ACC112 (cell line): ENCODE measurements around the gene MAML3.

Experiments
- H2AFZ ChIP-seq: fragments of 200-600 bp; sonication (generic); one replicate; pipeline ENCODE4 v1.6.0; 2017; ENCODE audit warnings: antibody characterized with exemption, low read length; ENCODE audit not compliant: unreplicated experiment
- H3K27ac ChIP-seq: fragments of 200-600 bp; sonication (generic); 2 replicates; pipeline ENCODE4 v1.5.1; 2014; ENCODE audit warnings: low read depth, mild to moderate bottlenecking, antibody characterized with exemption, low read length, moderate library complexity
- H3K27me3 ChIP-seq: fragments of 200-600 bp; sonication (generic); 2 replicates; pipeline ENCODE4 v1.6.1; 2014; ENCODE audit warnings: mild to moderate bottlenecking, antibody characterized with exemption, low read length, moderate library complexity, mixed read lengths; ENCODE audit not compliant: insufficient read depth
- H3K36me3 ChIP-seq: fragments of 200-600 bp; sonication (generic); 2 replicates; pipeline ENCODE4 v1.6.1; 2016; ENCODE audit warnings: mild to moderate bottlenecking, antibody characterized with exemption, low read length, moderate library complexity, mixed read lengths; ENCODE audit not compliant: insufficient read depth
- H3K4me1 ChIP-seq: fragments of 200-600 bp; sonication (generic); one replicate; pipeline ENCODE4 v1.6.1; 2016; ENCODE audit warnings: low read length, mixed read lengths; ENCODE audit not compliant: insufficient read depth, unreplicated experiment, control insufficient read depth
- H3K4me3 ChIP-seq: fragments of 200-600 bp; sonication (generic); 2 replicates; pipeline ENCODE4 v1.5.1; 2014; ENCODE audit warnings: mild to moderate bottlenecking, low read depth, low read length
- H3K79me2 ChIP-seq: fragments of 200-600 bp; sonication (generic); one replicate; pipeline ENCODE4 v1.6.0; 2016; ENCODE audit warnings: low read length; ENCODE audit not compliant: control insufficient read depth, unreplicated experiment, insufficient read depth

The MAML3 gene

DNA sequence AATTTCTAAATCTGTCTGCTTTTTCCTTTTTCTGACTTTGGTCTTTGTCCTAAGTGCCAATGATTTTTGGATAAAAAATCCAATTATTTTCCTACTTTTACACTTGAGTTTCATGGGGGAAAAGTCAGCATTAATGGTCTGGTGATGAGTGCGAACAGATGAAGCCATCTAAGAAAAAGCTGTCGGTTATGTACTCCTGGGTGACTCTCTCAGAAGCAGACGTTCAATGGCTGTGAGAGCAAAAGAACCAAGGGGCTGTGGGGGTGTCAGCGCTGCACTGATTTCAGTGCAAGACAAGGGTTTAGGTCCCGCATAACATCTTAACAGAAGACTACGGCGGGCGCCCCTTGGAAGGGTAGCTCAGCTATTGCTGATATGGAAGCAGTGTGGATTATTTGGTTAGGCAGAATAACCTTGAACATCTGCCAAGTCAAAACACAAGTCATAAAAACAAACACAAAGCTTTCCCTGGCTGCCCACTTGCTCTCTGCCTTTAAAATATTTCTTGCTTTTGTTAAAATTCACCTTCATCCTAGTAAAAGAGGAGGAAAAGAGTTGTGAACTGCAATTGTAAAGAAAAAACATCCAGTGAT, 240.5 kb downstream of the MAML3 start:
- H3K27me3 ChIP-seq: no peaks in the 10 kb centered on the region
- H2AFZ ChIP-seq: peak overlapping the region; percentile 60
- no peaks in the 10 kb centered on the region for H3K36me3 ChIP-seq
- H3K79me2 ChIP-seq: no peaks in the 10 kb centered on the region
- peak overlapping the region; percentile 15 for H3K4me3 ChIP-seq
- H3K27ac ChIP-seq: peak overlapping the region; percentile 49
- H3K4me1 ChIP-seq: peaks cover 13% of the 10 kb centered on the region

DNA sequence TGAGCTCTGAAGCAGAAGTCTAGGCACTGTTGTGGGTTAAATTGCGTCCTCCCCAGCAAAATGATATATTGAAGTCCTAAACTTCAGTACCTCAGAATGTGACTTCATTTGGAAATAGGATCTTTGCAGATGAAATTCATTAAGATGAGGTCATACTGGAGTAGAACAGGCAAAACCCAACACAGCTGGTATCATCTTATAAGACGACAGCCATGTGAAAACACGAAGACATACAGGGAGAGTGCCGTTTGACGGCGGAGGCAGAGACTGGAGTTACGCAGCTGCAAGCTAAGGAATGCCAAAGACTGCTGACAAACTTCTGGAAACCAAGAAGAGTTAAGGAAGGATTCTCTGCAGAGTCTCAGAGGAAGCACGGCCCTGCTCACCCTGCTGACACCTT, 241.5 kb downstream of the MAML3 start:
- Histone ChIP-seq H3K27me3 (no peaks in the 10 kb centered on the region), H3K79me2 (no peaks in the 10 kb centered on the region), H3K4me3 (no peak overlapping the region)

GRCh38 chr4:139910106-139910505, 243.9 kb downstream of the MAML3 start:
- no peak overlapping the region for H3K4me3 ChIP-seq
- H3K27me3 ChIP-seq: no peaks in the 10 kb centered on the region
- H3K36me3 ChIP-seq: no peaks in the 10 kb centered on the region
- H3K4me1 ChIP-seq: peaks cover 13% of the 10 kb centered on the region
- no peak overlapping the region for H2AFZ ChIP-seq
- no peaks in the 10 kb centered on the region for H3K79me2 ChIP-seq
- H3K27ac ChIP-seq: no peak overlapping the region

More for the DNA sequence above, 241.5 kb downstream of the MAML3 start:
- Histone ChIP-seq H2AFZ (no peak overlapping the region), H3K4me1 (peaks cover 13% of the 10 kb centered on the region), H3K36me3 (no peaks in the 10 kb centered on the region), H3K27ac (no peak overlapping the region)

DNA sequence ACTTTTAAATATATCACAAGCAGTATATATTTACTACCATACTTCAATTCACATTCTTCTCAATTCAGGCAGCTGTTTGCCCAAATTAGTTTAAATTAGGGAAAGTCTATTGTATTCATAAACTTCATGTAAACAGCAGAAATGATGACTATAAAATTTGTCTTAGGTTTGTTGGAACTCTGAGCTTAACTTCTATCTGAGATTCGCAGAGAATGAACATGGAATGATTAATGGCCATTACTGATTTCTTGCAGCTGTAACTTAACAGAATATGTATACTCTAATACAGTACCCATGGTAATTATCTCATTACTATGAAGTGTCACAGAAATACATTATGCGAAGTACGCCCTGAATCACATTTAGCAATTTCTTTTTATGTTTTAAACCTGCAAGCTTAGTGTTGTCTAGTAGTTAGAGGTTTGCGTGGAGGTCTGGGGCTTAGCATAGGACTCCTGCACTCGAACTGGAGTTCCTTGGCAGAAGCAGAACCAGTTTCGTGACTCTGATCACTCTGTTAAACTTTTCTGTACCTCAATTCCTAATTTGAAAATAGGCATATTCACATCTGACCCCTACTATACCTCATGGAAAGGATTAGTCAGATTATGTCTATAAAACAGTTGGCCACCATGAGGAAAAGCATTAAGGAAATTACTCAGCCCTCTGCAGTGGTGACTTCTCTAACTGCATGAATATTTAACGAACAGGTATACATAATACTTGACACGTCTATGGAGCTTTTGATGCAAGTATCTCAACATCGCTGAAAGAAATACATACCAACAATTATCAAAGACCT, 245.1 kb downstream of the MAML3 start:
- Histone ChIP-seq H3K4me3 (no peak overlapping the region), H3K27me3 (no peaks in the 10 kb centered on the region), H3K36me3 (no peaks in the 10 kb centered on the region)

DNA sequence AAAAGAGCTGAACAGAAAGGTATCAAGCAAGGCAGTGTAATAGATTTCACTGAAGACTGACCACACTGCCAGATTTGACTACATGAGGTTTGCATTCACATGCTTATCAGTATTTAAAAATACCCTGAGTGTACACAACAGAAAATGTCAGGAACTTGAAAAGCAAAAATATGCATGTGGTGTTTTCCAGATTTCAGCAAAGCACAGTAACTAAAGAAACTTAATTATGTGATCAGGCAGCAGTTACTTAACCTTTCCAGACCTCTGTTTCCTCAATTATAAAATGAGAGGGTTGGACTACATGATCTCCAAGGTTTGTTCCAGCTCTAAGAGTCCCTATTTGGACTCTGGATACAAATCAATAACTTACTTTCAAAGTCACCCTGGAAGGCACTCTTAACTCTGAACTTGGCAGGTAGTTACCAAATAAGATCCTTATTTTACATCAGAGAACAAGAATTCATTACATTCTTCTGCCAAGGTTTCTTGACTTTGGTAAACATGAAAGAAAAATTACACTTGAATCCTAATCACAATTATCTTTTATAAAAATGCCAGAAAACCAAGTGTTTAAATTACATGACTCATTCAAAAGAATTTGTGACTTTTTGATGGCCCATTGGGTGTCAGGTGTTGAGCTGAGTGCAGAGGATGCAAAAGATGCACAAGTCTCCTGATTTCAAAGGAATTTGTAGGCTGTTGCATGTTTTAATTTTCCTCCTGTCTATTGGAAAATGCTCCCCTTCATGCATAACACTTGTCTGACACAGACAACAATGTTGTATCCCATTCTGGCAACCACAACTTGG, 246.8 kb downstream of the MAML3 start:
- H3K27me3 ChIP-seq: no peaks in the 10 kb centered on the region
- H3K4me3 ChIP-seq: no peak overlapping the region
- H3K4me1 ChIP-seq: peaks cover 7% of the 10 kb centered on the region
- H2AFZ ChIP-seq: no peak overlapping the region
- no peak overlapping the region for H3K27ac ChIP-seq
- H3K79me2 ChIP-seq: no peaks in the 10 kb centered on the region
- H3K36me3 ChIP-seq: no peaks in the 10 kb centered on the region

More for the DNA sequence above, 245.1 kb downstream of the MAML3 start:
- Histone ChIP-seq H3K79me2 (no peaks in the 10 kb centered on the region), H2AFZ (no peak overlapping the region), H3K4me1 (peaks cover 6% of the 10 kb centered on the region), H3K27ac (no peak overlapping the region)

GRCh38 chr4:139905489-139905888, 248.5 kb downstream of the MAML3 start:
- no peaks in the 10 kb centered on the region for H3K27me3 ChIP-seq
- no peaks in the 10 kb centered on the region for H3K79me2 ChIP-seq
- H3K36me3 ChIP-seq: no peaks in the 10 kb centered on the region
- H3K27ac ChIP-seq: no peak overlapping the region
- H3K4me1 ChIP-seq: peaks cover 12% of the 10 kb centered on the region
- H3K4me3 ChIP-seq: no peak overlapping the region
- no peak overlapping the region for H2AFZ ChIP-seq

DNA sequence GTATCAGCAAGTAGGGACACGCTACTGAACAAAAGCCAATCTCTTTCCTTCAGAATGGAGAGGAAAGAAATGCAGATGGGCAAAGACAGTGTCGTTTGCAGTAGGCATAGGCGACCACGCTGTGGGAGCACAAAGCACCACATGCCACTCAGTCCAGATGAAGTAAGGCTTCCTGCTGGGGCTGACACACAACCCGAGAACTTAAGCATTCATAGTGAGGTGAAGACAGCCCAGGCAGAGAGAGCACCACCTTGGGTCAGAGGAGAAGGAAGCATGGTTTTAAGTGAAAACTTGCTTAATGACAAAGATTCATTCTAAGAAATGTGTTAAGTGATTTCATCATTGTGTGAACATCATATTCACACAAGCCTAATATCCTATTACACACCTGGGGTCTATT, 249.6 kb downstream of the MAML3 start:
- Histone ChIP-seq H3K27me3 (no peaks in the 10 kb centered on the region), H3K36me3 (no peaks in the 10 kb centered on the region), H3K4me1 (peaks cover 12% of the 10 kb centered on the region), H3K4me3 (no peak overlapping the region), H3K79me2 (no peaks in the 10 kb centered on the region), H3K27ac (no peak overlapping the region), H2AFZ (no peak overlapping the region)

GRCh38 chr4:139903845-139904244, 250.1 kb downstream of the MAML3 start:
- no peaks in the 10 kb centered on the region for H3K79me2 ChIP-seq
- no peak overlapping the region for H3K27ac ChIP-seq
- H3K27me3 ChIP-seq: no peaks in the 10 kb centered on the region
- H3K4me3 ChIP-seq: no peak overlapping the region
- no peak overlapping the region for H2AFZ ChIP-seq
- peaks cover 12% of the 10 kb centered on the region for H3K4me1 ChIP-seq
- no peaks in the 10 kb centered on the region for H3K36me3 ChIP-seq

DNA sequence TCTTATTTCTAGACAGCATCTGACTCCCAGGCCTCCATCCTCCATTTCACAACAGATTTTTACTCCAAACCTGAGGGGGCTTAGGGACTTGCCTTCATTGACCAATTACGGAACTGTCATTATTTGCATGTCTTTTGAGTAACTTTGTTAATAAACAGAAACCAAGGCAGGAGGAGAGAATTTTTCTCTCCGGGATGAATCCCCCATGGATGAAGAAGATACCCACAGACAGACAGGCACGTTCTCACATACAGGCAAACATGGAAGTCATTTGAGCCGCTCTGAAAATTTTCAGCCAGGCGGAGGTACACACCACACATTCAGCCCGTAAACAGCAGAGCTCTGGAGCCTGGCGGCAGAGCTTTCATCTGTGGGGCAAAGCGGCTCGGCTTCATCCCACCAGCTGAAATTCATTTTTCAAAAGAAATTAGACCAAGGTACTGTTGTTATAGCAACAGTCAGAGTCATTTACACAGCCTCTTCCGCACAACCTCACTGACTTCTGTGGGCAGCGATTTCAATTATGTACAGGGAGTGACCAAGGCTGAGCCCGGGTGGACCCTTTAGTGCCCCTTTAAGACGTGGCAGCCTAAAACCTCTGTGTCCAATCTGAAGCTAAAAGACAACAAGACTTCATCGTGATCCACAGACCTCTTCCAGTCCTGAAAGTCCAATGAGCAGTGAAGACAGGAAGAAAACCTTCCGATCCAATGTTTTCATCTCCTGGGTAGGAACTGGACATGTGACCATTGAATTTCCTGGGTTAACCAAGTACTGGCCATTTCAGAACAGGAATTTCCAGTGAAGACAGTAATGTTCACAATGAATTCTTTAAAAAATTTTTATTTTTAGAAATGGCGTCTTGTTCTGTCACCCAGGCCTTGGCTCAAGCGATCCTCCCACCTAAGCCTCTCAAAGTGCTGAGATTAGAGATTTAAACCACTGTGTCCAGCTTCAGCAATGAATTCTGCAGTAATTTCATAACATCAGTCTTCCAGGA, 251.4 kb downstream of the MAML3 start:
- no peak overlapping the region for H3K27ac ChIP-seq

More for the DNA sequence above, 251.4 kb downstream of the MAML3 start:
- peak overlapping the region; percentile 78 for H3K4me3 ChIP-seq
- H3K4me1 ChIP-seq: peaks cover 12% of the 10 kb centered on the region
- no peaks in the 10 kb centered on the region for H3K27me3 ChIP-seq
- H2AFZ ChIP-seq: peak overlapping the region; percentile 65
- no peaks in the 10 kb centered on the region for H3K79me2 ChIP-seq
- no peaks in the 10 kb centered on the region for H3K36me3 ChIP-seq
